HG02759 (cell line): Measurements from ENCODE around the gene CAPN2.

ENCODE experiments used
- ATAC-seq: cut with Tn5 transposase; IDR thresholded peaks from one replicate; pipeline ENCODE4 v1.9.1; 2021; ENCODE audit warnings: mild to moderate bottlenecking, moderate library complexity; ENCODE audit not compliant: unreplicated experiment

Gene CAPN2

GRCh38 chr1:223712194-223712849 lies at the start of gene CAPN2:
CAPN2 (plus strand) TSS chr1:223712539; CDS start chr1:223712641, 102 bp downstream.
- ATAC-seq = peak; percentile 66

GRCh38 chr1:223662943-223663342 lies 49.4 kb upstream of the CAPN2 start:
- ATAC-seq = no peak

DNA sequence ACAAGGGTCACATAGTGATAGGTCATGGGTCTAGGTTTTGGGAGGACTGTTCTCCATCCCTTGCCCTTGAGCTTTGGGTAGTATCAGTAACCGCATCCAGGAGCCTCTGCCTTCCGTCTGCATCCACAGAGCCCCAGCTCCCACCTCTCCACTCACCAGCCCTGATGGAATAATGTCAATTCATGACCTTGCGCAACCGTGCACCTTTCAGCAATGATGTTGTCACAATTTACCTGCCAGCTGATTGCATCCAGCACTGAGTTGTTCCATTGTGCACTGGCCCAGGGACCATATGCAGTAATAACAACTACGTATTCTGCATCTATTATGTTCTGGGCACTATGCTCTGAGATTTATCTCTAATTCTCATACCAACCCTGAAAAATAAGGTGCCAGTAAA lies 48.2 kb upstream of the CAPN2 start:
- no peak for ATAC-seq

DNA sequence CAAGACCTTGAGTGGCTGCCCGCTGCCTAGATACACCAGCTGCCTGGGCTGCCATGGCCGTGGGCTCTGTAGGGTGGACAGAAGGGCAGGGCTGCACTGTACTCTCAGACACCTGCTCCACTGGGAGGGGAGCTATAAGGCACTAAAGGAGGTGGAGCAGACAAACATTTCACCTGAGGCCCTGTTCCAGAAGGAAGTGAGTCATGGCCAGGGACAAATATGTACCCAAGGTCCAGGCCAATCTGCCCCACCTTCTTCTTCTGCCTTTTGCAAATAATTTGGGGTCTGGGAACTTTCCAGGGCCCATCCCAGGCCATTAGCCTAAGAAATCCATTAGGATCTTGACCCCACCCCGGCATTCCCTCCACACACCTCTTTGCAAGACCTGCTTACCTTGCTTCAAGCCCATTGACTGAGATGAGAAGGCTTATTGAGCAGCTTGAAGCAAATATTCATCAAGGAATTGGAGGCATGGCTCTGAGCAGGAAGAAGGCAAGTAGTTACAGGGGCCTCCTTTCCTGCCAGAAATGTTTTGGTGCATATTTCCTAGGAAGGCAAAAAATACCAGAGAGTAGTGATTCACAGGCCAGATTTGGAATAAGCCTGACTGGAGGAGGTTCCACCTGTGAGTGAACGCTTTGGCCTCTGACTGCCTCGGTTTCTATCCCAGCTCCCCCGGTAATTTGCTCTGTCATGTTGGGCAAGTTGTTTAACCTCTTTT lies 46.6 kb upstream of the CAPN2 start, which contains the start of gene CAPN8:
Gene CAPN8, minus strand, starts transcription at position 110 of the 721 bp plus-strand sequence. Its CDS starts 55 bp downstream, at position 55.
- ATAC-seq = no peak

DNA sequence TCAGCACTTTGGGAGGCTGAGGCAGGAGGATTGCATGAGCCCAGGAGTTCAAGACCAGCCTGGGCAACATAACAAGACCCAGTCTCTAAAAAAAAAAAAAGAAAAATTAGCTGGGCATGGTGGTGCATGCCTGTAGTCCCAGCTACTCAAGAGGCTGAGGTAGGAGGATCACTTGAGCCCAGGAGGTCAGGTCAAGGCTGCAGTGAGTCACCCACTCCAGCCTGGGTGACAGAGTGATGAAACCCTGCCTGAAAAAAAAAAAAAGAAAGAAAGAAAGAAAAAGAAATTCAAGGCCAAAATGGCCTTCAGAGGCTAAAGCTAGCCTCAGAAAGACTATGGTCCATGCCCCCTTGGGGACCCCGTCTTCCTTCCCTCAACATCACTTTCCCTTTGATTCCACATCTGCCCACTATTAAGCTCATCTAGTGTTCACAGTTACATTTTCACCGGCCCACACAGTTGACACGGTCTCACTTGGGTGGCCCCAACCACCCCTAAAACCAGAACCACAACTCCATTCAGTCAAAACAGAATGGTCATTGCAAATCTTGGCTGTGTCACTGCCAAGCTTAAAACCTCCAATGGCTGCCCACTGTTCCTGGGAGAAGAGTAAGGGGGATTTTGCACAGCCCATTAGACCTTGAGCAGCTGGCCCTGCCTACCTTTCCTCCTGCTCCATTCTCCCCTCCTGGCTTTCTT lies 44.7 kb upstream of the CAPN2 start:
- peak; percentile 55 for ATAC-seq

DNA sequence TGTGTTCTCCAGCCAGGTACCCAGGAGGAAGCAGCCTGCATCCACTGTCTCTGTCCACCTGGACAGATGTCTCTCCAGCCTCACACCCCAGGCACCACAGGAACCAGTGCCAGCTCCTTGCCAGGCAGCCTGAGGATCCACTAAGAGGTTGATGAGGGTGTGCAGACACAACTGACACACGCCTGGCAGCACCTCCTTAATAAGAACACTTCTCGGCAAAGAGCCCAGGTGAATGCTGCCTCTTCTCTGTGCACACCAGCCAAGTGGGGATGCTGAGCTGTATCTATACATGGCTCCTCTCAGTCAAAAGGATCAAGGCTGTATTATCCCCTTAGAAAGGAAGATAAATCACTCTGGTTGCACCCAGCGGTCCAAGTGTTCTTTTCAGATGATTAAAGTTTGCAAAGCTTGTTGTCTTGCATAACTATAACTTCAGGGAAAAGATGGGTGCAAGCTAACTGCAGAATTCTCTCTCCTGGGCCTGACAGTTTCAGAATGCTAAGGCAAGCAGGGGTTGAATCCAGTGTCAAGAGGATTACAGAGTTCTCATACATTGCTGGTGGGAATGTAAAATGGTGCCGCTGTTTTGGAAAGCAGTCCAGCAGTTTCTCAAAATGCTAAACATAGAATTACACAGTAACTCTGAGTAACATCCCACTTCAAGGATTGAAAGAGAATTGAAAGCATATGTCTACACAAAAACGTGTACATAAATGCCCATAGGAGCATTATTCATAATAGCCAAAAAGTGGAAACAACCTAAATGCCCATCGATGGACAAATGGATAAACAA lies 43.1 kb upstream of the CAPN2 start:
- ATAC-seq = no peak

- ATAC-seq = no peak
These were observed 41.7 kb upstream of the CAPN2 start for GRCh38 chr1:223670458-223671159.

- ATAC-seq = no peak
These were observed 38.0 kb upstream of the CAPN2 start for GRCh38 chr1:223674119-223674890.

- ATAC-seq = no peak
These were observed 33.5 kb upstream of the CAPN2 start for GRCh38 chr1:223678841-223679240.

- ATAC-seq = no peak
These were observed 32.2 kb upstream of the CAPN2 start for GRCh38 chr1:223680188-223680587.

- ATAC-seq = no peak
These were observed 29.8 kb upstream of the CAPN2 start for GRCh38 chr1:223682502-223682901.

DNA sequence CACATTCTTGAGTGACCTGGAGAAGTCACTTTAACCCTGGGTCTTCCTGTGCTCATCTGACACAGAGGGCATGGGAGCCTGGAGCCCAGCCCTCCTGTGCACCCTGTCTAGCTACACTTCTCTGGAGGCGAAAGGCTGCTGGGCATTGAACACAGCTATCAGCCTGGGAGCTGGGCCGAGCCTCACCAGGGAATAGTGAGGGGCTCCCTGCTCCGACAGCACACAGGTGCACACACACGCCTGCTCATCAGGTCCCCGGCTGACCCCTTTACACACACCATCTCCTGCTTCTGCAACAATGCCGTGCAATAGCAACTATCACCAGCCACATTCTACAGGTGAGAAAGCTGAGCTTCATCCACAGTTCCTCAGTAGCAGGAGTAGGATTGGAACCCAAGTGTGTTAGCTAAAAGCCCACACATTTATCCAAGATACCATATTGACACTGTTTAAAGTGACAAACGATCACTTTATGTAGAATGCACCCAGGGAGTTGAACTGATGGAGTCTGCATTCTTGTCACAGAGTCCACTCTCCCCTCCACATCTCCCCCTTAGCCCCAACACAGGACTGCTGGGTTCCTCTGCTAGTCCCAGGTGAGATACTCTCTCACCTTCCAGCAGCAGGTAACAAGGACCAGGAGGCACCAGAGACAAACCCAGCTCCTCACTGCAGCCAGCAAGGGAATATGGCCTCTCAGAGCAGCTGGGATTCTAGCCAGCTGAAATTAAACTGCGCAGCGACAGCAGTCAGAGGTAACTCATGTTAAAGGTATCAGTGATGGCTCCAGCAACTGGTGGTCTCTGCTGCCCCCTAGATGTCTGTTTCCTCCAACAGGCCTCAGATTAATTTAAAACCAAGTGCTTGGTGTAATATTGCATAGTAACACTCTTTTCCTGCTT lies 28.5 kb upstream of the CAPN2 start:
- peak; percentile 50 for ATAC-seq

- ATAC-seq = peak; percentile 11
These were observed 27.9 kb upstream of the CAPN2 start for GRCh38 chr1:223684488-223684792.

DNA sequence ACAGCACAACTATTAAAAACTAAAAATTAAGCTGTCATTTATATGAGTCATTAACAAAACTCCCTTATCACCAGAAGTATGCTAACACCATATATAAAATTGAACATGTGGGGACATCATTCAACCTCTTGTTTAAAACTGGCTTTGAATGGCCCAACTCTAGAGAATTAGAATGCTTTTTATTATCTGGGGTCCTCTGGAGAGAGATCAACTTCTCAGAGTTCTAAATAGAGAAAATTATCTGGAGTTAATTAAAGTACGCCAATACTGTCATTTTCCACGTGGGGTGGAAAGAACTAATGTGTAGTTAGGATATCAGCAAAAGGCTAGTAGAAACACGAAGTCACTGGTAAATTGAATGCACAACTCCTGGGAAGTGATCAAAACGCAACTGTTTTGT lies 21.2 kb upstream of the CAPN2 start:
- ATAC-seq = no peak

DNA sequence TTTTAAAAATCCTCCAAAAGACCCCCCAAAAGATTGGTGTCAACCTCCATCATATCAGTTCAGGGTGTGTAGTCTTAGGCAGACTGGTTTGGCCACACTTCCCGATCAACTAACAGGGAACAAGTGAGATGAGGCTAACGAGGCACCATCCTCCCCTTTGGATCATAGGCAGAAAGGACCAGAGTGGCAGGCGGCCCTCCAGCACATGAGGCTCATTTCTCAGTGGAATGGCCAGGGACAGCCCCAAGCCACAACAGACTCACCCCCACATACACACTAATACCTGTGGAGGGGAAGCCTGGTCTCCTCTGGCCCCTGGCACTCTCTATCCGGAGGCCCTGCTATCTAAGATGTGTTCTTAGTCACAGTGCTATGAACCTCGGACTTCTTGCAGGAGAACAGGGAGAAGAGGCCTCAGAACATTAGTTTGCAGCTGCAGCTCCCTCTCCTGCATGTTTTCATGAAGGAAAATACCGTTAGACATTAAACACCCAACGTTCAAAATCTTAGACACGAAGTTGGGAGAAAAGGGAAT lies 17.3 kb upstream of the CAPN2 start:
- no peak for ATAC-seq

GRCh38 chr1:223695941-223696340 lies 16.4 kb upstream of the CAPN2 start:
- ATAC-seq = no peak

DNA sequence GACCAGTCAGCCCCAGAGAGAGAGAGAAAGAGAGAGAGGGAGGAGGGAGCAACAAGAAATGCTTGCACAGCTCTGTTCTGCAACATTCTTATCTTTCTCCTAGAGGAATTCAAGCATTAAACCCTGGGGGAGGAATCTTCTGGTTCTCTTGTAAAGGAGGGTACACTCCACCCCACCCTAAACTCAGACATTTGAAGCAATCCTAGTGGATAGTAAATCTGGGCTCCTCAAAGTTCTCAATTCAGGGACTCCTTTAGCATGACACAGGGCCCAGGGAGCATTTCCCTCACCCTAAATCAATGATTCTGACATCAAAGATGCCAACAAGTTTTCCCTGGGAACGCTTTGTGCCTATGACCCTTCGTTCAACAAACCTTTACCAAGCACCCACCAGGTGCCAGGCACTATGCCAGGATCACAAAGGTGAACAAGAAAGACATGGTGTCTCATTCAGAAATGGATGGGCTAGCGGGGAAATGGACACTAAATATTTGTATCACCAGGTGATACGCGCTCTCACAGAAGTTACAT lies 11.9 kb upstream of the CAPN2 start:
- no peak for ATAC-seq

DNA sequence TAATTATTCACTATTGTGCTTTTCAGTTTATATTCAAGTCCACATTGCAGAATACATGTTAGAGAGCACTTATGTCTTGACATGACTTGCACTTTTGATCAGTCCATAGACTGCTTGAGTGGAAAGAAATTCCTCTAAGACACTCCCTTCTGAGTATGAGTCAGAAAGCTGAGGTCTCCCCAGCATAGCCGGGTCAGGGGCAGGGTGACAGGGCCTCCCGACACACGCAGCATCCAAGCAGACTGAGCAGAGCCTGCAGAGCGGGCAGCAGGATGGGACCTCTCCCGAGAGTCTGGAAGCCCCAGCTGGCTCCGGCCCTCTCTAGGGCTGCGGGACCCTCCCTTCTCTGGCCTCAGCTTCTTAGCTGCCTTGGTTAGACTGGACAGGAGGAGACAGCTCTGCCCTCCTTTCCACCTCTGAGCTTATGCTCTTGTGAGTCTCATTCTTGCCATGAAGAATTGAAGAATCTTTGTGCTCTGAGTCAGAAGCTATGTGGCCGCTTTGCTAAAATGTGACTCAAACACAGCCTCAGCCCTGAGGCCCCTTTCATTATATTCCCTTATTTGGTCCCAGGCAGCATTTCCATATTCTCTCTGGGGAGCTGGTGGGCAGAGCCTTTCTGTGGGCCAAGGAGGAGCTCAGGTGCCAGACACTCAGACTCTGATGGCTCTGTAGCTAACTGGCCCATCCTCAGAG lies 11.2 kb upstream of the CAPN2 start:
- no peak for ATAC-seq
